NCI-H2107 treated with DMSO at 0.1 percent for 48 hours (cell line): ENCODE data around the gene QKI.

ENCODE experiments used
- DNase-seq: peaks from one replicate; lab custom pipeline; 2025; ENCODE audit not compliant: unreplicated experiment; lab: John Stamatoyannopoulos, UW

QKI gene

GRCh38 chr6:163527291-163527690 is 112.8 kb downstream of the QKI start:
- DNase-seq: no peak

GRCh38 chr6:163529605-163530004 is 115.1 kb downstream of the QKI start:
- no peak for DNase-seq

- no peak for DNase-seq
Measured at GRCh38 chr6:163530406-163530805, 115.9 kb downstream of the QKI start.

- DNase-seq: no peak
Measured at GRCh38 chr6:163531122-163531521, 116.6 kb downstream of the QKI start.

- no peak for DNase-seq
Measured at GRCh38 chr6:163532526-163533078, 118.1 kb downstream of the QKI start.

- no peak for DNase-seq
Measured at GRCh38 chr6:163533443-163533842, 118.9 kb downstream of the QKI start.

- no peak for DNase-seq
Measured at GRCh38 chr6:163536770-163537169, 122.3 kb downstream of the QKI start.

- DNase-seq: no peak
Measured at GRCh38 chr6:163538331-163538730, 123.8 kb downstream of the QKI start.

GRCh38 chr6:163539101-163539762 is 124.7 kb downstream of the QKI start:
- no peak for DNase-seq

- DNase-seq: no peak
Measured at GRCh38 chr6:163543321-163543720, 128.8 kb downstream of the QKI start.

GRCh38 chr6:163545370-163545769 is 130.9 kb downstream of the QKI start:
- DNase-seq: no peak

GRCh38 chr6:163547287-163547686 is 132.8 kb downstream of the QKI start:
- DNase-seq: no peak

- DNase-seq: no peak
Measured at GRCh38 chr6:163548624-163549023, 134.1 kb downstream of the QKI start.

- no peak for DNase-seq
Measured at GRCh38 chr6:163554032-163554431, 139.5 kb downstream of the QKI start.

- no peak for DNase-seq
Measured at GRCh38 chr6:163554663-163555062, 140.1 kb downstream of the QKI start.

GRCh38 chr6:163559661-163560060 is 145.1 kb downstream of the QKI start:
- no peak for DNase-seq

- DNase-seq: no peak
Measured at GRCh38 chr6:163563318-163563717, 148.8 kb downstream of the QKI start.

- DNase-seq: no peak
Measured at GRCh38 chr6:163564534-163564933, 150.0 kb downstream of the QKI start.

GRCh38 chr6:163565140-163565539 is 150.6 kb downstream of the QKI start:
- peak; percentile 13 for DNase-seq

GRCh38 chr6:163566056-163566455 is 151.5 kb downstream of the QKI start:
- no peak for DNase-seq

- DNase-seq: no peak
Measured at GRCh38 chr6:163568275-163568674, 153.8 kb downstream of the QKI start.

- no peak for DNase-seq
Measured at GRCh38 chr6:163570579-163571231, 156.2 kb downstream of the QKI start.

- DNase-seq: no peak
Measured at GRCh38 chr6:163571730-163572129, 157.2 kb downstream of the QKI start.
